GM23338 (cell line): ENCODE results near the gene FAM13C.
"Not testable (repeated sequence)": the region's sequence is repeated elsewhere in the genome, so short reads cannot be mapped to it uniquely, and the experiment has no call there.

Experiments used
- CREB1 ChIP-seq: fragments of 250-450 bp; sonication (Bioruptor Pico); IDR thresholded peaks from 2 replicates; pipeline ENCODE4 v1.5.0; 2020; ENCODE audit warnings: low read depth, mild to moderate bottlenecking, moderate library complexity
- ETS1 ChIP-seq: IDR thresholded peaks from 2 replicates; pipeline ENCODE4 v1.6.1; 2016; ENCODE audit warnings: antibody characterized with exemption
- EZH2 ChIP-seq: fragments of 200-600 bp; sonication (generic); IDR thresholded peaks from one replicate; pipeline ENCODE4 v1.8.0; 2017; ENCODE audit warnings: antibody characterized with exemption, mild to moderate bottlenecking, low read depth; ENCODE audit not compliant: unreplicated experiment
- EZH2phosphoT487 ChIP-seq: fragments of 200-600 bp; sonication (generic); IDR thresholded peaks from one replicate; pipeline ENCODE4 v1.8.1; 2018; ENCODE audit warnings: antibody characterized with exemption; ENCODE audit not compliant: unreplicated experiment
- JUNB ChIP-seq: IDR thresholded peaks from one replicate; pipeline ENCODE4 v1.6.1; 2016; ENCODE audit warnings: antibody characterized with exemption; ENCODE audit not compliant: unreplicated experiment
- NANOG ChIP-seq: IDR thresholded peaks from 2 replicates; pipeline ENCODE4 v1.6.1; 2016; ENCODE audit warnings: antibody characterized with exemption, borderline replicate concordance
- POLR2AphosphoS5 ChIP-seq: IDR thresholded peaks from 2 replicates; pipeline ENCODE4 v1.6.1; 2016; ENCODE audit warnings: antibody characterized with exemption, low read depth
- REST ChIP-seq: IDR thresholded peaks from one replicate; pipeline ENCODE4 v1.6.1; 2018; ENCODE audit warnings: antibody characterized with exemption; ENCODE audit not compliant: unreplicated experiment
- STAT1 ChIP-seq: IDR thresholded peaks from one replicate; pipeline ENCODE4 v1.6.1; 2016; ENCODE audit warnings: antibody characterized with exemption; ENCODE audit not compliant: unreplicated experiment
- ZNF114 ChIP-seq: fragments of 250-450 bp; sonication (Bioruptor Pico); IDR thresholded peaks from 2 replicates; pipeline ENCODE4 v1.5.0; 2020; ENCODE audit warnings: mild to moderate bottlenecking, moderate library complexity
- ZNF331 ChIP-seq: fragments of 250-450 bp; sonication (Bioruptor Pico); IDR thresholded peaks from 2 replicates; pipeline ENCODE4 v1.5.0; 2020; ENCODE audit warnings: low read depth, mild to moderate bottlenecking, moderate library complexity
- ZNF462 ChIP-seq: fragments of 250-450 bp; sonication (Bioruptor Pico); IDR thresholded peaks from 2 replicates; pipeline ENCODE4 v1.5.0; 2020; ENCODE audit warnings: mild to moderate bottlenecking, moderate library complexity
- TF ChIP-seq, protein P1 (sequence below), 2 experiments: fragments of 200-600 bp in 1 of 2; sonication (generic) in 1 of 2; conservative IDR thresholded peaks; 2 replicates each; pipeline versions ENCODE4 v1.5.1 to v1.6.1; 2016 to 2017; ENCODE audit warnings: antibody characterized with exemption in 2 of 2, low read depth in 2 of 2, mild to moderate bottlenecking in 2 of 2, moderate library complexity in 1 of 2

DNA sequence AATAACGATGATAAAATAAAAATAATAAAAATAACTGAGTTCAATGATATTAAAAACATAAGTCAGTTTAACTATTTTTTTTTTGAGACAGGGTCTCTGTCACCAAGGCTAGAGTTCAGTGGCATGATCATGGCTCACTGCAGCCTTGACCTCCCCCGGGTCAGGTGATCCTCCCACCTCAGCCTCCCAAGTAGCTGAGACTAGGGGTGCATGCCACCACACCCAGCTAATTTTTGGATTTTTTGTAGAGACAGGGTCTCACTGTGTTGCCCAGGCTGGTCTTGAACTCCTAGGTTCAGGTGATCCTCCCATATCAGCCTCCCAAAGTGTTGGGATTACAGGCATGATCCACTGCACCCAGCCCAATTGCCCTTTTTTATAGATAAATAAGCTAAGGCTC is 138.8 kb downstream of the FAM13C start:
- TF ChIP-seq, protein P1, sequence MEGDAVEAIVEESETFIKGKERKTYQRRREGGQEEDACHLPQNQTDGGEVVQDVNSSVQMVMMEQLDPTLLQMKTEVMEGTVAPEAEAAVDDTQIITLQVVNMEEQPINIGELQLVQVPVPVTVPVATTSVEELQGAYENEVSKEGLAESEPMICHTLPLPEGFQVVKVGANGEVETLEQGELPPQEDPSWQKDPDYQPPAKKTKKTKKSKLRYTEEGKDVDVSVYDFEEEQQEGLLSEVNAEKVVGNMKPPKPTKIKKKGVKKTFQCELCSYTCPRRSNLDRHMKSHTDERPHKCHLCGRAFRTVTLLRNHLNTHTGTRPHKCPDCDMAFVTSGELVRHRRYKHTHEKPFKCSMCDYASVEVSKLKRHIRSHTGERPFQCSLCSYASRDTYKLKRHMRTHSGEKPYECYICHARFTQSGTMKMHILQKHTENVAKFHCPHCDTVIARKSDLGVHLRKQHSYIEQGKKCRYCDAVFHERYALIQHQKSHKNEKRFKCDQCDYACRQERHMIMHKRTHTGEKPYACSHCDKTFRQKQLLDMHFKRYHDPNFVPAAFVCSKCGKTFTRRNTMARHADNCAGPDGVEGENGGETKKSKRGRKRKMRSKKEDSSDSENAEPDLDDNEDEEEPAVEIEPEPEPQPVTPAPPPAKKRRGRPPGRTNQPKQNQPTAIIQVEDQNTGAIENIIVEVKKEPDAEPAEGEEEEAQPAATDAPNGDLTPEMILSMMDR (conservative IDR thresholded peaks at IDR 0.05; ENCODE audit: low read depth in 2 of 2), result not testable (repeated sequence)
- TF ChIP-seq POLR2AphosphoS5; STAT1; ZNF462 (CRISPR knock-in tag); CREB1 (CRISPR knock-in tag); REST; EZH2phosphoT487; EZH2; NANOG; ETS1; ZNF331 (CRISPR knock-in tag); JUNB; ZNF114 (CRISPR knock-in tag): not testable (repeated sequence)
